ENCODE measurements around the gene FKBP1A. TPM values are rescaled to one million over a fixed set of nuclear protein-coding genes. Genes with fewer than 3 reads are reported as not detected.

The FKBP1A gene
- total RNA-seq, 1 donor from 2014 or later, result 291 TPM

DNA sequence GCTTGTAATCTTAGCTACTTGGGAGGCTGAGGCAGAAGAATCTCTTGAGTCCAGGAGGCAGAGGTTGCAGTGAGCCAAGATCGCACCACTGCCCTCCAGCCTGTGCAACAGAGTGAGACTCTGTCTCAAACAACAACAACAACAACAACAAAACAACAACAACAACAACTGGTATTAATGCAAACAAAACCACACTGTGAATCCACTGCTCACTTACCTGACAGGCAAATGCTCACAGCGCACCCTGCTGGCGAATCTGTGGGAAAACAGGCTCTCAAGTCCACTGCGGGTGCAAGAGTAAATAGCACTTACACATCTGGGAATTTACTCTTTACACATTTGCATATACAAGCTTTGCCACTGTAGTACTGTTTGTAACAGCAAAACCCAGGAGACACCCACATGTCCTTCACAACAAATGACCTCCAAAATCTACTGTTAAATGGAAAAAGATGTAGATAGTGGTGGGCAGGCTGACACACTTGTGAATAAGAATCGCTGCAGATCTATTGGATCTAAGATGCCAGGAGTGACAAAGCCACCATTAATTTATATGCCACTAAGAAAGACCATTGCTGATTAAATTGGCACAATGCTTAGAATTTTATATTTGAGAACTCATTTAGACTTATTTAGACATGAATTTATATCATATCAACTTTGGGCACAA is 44.5 kb upstream of the FKBP1A start:
- DNase-seq (peak; percentile 82), ATAC-seq (peak; percentile 71 to 81)
- intact Hi-C loops (cut with DNase I), result loop anchor here (5.0 kb wide), 1 partner anchor 125 kb away; no protein-coding TSS in a partner anchor

GRCh38 chr20:1436263-1436662 is 43.4 kb upstream of the FKBP1A start:
- Histone ChIP-seq H3K27ac (no peak overlapping the region), H3K4me1 (peaks cover 11% of the 10 kb centered on the region), H3K4me3 (no peak overlapping the region), H3K27me3 (ENCODE audit: low read depth) (no peaks in the 10 kb centered on the region), H3K9me3 (no peaks in the 10 kb centered on the region), H3K36me3 (peaks cover 12% of the 10 kb centered on the region)
- intact Hi-C loops (cut with DNase I), result loop anchor here (5.0 kb wide), 1 partner anchor 124 kb away; no protein-coding TSS in a partner anchor
- no peak for ATAC-seq
- TF ChIP-seq CTCF (IDR thresholded peaks at IDR 0.05), result no peak
- no peak for DNase-seq

More for the DNA sequence above, 44.5 kb upstream of the FKBP1A start:
- H3K4me3 ChIP-seq, result no peak overlapping the region
- peaks cover 11% of the 10 kb centered on the region for H3K4me1 ChIP-seq
- peaks cover 23% of the 10 kb centered on the region for H3K36me3 ChIP-seq
- H3K9me3 ChIP-seq, result no peaks in the 10 kb centered on the region
- H3K27ac ChIP-seq, result no peak overlapping the region
- peak; percentile 86 for TF ChIP-seq CTCF (IDR thresholded peaks at IDR 0.05)
- no peaks in the 10 kb centered on the region for H3K27me3 ChIP-seq (ENCODE audit: low read depth)

GRCh38 chr20:1435337-1435699 is 42.5 kb upstream of the FKBP1A start:
- Histone ChIP-seq H3K9me3 (no peaks in the 10 kb centered on the region), H3K4me1 (peaks cover 11% of the 10 kb centered on the region), H3K36me3 (peaks cover 6% of the 10 kb centered on the region), H3K27me3 (ENCODE audit: low read depth) (no peaks in the 10 kb centered on the region), H3K4me3 (no peak overlapping the region), H3K27ac (no peak overlapping the region)
- no peak for DNase-seq
- intact Hi-C loops (cut with DNase I), result loop anchor here (5.0 kb wide), 1 partner anchor 123 kb away; no protein-coding TSS in a partner anchor
- ATAC-seq, result peak; percentile 19
- no peak for TF ChIP-seq CTCF (IDR thresholded peaks at IDR 0.05)

DNA sequence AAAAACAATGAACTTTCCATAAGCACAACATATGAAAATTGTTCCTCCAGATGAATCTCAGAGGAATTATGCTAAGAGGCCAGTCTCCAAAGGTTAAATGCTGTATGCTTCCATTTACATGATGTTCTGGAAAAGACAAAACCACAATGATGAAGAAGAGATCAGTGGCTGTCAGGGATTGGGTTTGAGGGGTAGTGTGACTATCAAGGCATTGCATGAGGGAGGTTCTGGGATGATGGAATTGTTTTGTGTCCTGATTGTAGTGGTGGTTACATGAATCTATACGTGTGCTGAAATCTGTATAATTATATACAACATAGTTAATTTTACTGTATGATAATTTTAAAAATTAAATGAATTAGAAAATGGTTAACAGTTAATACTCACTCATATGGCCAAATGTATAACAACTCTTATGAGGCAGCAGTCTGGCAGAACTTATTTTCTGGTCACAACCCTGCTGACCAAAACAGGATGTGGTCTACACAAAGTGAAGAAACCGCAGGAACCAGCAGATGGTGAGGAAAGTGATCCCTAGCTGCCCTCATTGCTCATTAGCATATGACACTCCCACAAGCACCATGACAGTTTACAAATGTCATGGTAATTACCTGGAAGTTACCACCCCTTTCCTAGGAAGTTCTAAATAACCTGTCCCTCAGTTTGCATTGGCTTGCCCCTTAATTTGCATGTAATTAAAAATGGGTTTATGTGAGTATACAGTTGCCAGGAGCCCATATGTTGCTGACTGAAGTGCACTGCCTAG is 41.9 kb upstream of the FKBP1A start:
- no peaks in the 10 kb centered on the region for H3K27me3 ChIP-seq (ENCODE audit: low read depth)
- H3K4me3 ChIP-seq, result no peak overlapping the region
- H3K36me3 ChIP-seq, result peaks cover under 1% of the 10 kb centered on the region
- intact Hi-C loops (cut with DNase I), result loop anchor here (5.0 kb wide), 1 partner anchor 122 kb away; no protein-coding TSS in a partner anchor
- peaks cover 11% of the 10 kb centered on the region for H3K4me1 ChIP-seq
- DNase-seq, result no peak
- no peaks in the 10 kb centered on the region for H3K9me3 ChIP-seq
- no peak overlapping the region for H3K27ac ChIP-seq
- TF ChIP-seq CTCF (IDR thresholded peaks at IDR 0.05), result no peak
- peak; percentile 76 to 78 for ATAC-seq

DNA sequence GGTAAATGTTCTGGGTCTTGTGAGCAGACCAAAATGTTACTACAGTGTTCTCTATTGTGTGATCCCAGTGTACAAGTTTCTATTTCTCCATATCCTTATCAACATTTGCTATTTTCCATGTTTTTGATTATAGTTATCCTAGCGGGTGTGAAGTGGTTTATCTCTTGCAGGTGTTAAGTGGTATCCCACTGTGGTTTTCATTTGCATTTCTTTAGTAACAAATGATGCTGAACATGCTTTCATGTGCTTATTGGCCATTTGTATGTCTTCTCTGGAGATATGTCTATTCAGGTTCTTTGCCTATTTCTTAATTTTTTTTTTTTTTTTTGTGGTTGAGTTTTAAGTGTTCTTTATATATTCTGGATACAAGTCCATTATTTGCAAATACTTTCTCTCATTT is 38.3 kb upstream of the FKBP1A start:
- H3K4me3 ChIP-seq, result no peak overlapping the region
- H3K36me3 ChIP-seq, result no peaks in the 10 kb centered on the region
- TF ChIP-seq CTCF (IDR thresholded peaks at IDR 0.05), result no peak
- no peaks in the 10 kb centered on the region for H3K9me3 ChIP-seq
- DNase-seq (no peak), ATAC-seq (no peak)
- H3K27me3 ChIP-seq (ENCODE audit: low read depth), result no peaks in the 10 kb centered on the region
- peaks cover 11% of the 10 kb centered on the region for H3K4me1 ChIP-seq
- H3K27ac ChIP-seq, result no peak overlapping the region
- intact Hi-C loops (cut with DNase I), result no loop called here
